Mesenchymal stem cell (in vitro differentiated cells and primary cell): ENCODE results near the gene ECI1.

Experiments used
- DNase-seq: peaks from one replicate; pipeline ENCODE4 v3.0.0-alpha.2; 2013
- H2AFZ ChIP-seq: one replicate; pipeline ENCODE4 v1.6.1; 2013; ENCODE audit warnings: low read depth, mild to moderate bottlenecking, control low read depth, inconsistent platforms, low read length, moderate library complexity
- H2AK5ac ChIP-seq: 2 replicates; pipeline ENCODE4 v1.6.1; 2013; ENCODE audit warnings: low read length, moderate library complexity, mild to moderate bottlenecking, inconsistent platforms; ENCODE audit not compliant: severe bottlenecking
- H2BK120ac ChIP-seq: one replicate; pipeline ENCODE4 v1.6.1; 2013; ENCODE audit warnings: low read depth, mild to moderate bottlenecking, inconsistent platforms, low read length, moderate library complexity
- H2BK12ac ChIP-seq, 2 experiments: one replicate each; pipeline ENCODE4 v1.6.1; 2013; ENCODE audit warnings: inconsistent platforms in 2 of 2, low read length in 2 of 2, mild to moderate bottlenecking in 2 of 2, moderate library complexity in 2 of 2, control low read depth in 1 of 2
- H2BK15ac ChIP-seq: one replicate; pipeline ENCODE4 v1.6.1; 2013; ENCODE audit warnings: mild to moderate bottlenecking, low read depth, inconsistent platforms; ENCODE audit not compliant: poor library complexity, severe bottlenecking
- H2BK5ac ChIP-seq: 2 replicates; pipeline ENCODE4 v1.6.1; 2013; ENCODE audit warnings: low read depth, mild to moderate bottlenecking, low read length, control low read depth, inconsistent platforms; ENCODE audit not compliant: poor library complexity, severe bottlenecking
- H3K14ac ChIP-seq, 2 experiments: one replicate each; pipeline ENCODE4 v1.6.1; 2013; ENCODE audit warnings: inconsistent platforms in 2 of 2, low read length in 2 of 2, control low read depth in 1 of 2, mild to moderate bottlenecking in 1 of 2, moderate library complexity in 1 of 2
- H3K18ac ChIP-seq, 2 experiments: one replicate each; pipeline ENCODE4 v1.6.1; 2013; ENCODE audit warnings: inconsistent platforms in 2 of 2, low read length in 2 of 2, control low read depth in 1 of 2, low read depth in 1 of 2, mild to moderate bottlenecking in 1 of 2
- H3K23ac ChIP-seq, 2 experiments: one replicate each; pipeline ENCODE4 v1.6.1; 2013; ENCODE audit warnings: inconsistent platforms in 2 of 2, low read length in 2 of 2, mild to moderate bottlenecking in 2 of 2, moderate library complexity in 2 of 2, control low read depth in 1 of 2
- H3K27ac ChIP-seq: 2 replicates; pipeline ENCODE4 v1.5.1; 2013; ENCODE audit warnings: mild to moderate bottlenecking, moderate library complexity, low read length, control low read depth, inconsistent platforms; ENCODE audit not compliant: poor library complexity, severe bottlenecking
- H3K27me3 ChIP-seq, 2 experiments: 2 replicates each; pipeline versions ENCODE4 v1.6.1 to v1.7.0; 2013; ENCODE audit warnings: low read length in 2 of 2, mild to moderate bottlenecking in 2 of 2, moderate library complexity in 2 of 2, control low read depth in 1 of 2, inconsistent platforms in 1 of 2; ENCODE audit not compliant: control insufficient read depth in 1 of 2, insufficient read depth in 1 of 2
- H3K36me3 ChIP-seq, 2 experiments: 2 replicates each; pipeline versions ENCODE4 v1.6.1 to v1.7.0; 2013; ENCODE audit warnings: low read length in 2 of 2, control low read depth in 1 of 2, inconsistent platforms in 1 of 2, low read depth in 1 of 2, mild to moderate bottlenecking in 1 of 2; ENCODE audit not compliant: insufficient read depth in 2 of 2, control insufficient read depth in 1 of 2
- H3K4ac ChIP-seq, 2 experiments: one replicate each; pipeline ENCODE4 v1.6.1; 2013; ENCODE audit warnings: inconsistent platforms in 2 of 2, low read length in 2 of 2, mild to moderate bottlenecking in 2 of 2, moderate library complexity in 2 of 2, control low read depth in 1 of 2, low read depth in 1 of 2
- H3K4me1 ChIP-seq: 2 replicates; pipeline ENCODE4 v1.6.1; 2013; ENCODE audit warnings: low read depth, low read length, control low read depth; ENCODE audit not compliant: control insufficient read depth, insufficient read depth
- H3K4me2 ChIP-seq: 2 replicates; pipeline ENCODE4 v1.6.1; 2013; ENCODE audit warnings: low read length, mild to moderate bottlenecking, inconsistent platforms; ENCODE audit not compliant: poor library complexity, severe bottlenecking
- H3K4me3 ChIP-seq, 2 experiments: 2 replicates each; pipeline versions ENCODE4 v1.5.1 to v1.7.0; 2013; ENCODE audit warnings: low read length in 2 of 2, mild to moderate bottlenecking in 2 of 2, control low read depth in 1 of 2, low read depth in 1 of 2; ENCODE audit not compliant: insufficient read depth in 1 of 2
- H3K79me1 ChIP-seq: replicated peaks from 2 replicates; pipeline ENCODE4 v1.6.1; 2013; ENCODE audit warnings: mild to moderate bottlenecking, control low read depth, low read length, inconsistent platforms; ENCODE audit not compliant: poor library complexity, severe bottlenecking
- H3K9ac ChIP-seq: 2 replicates; pipeline ENCODE4 v1.7.0; 2013; ENCODE audit warnings: mild to moderate bottlenecking, low read length, moderate library complexity
- H3K9me3 ChIP-seq: 2 replicates; pipeline ENCODE4 v1.7.0; 2013; ENCODE audit warnings: mild to moderate bottlenecking, low read length; ENCODE audit not compliant: control insufficient read depth
- H4K8ac ChIP-seq: one replicate; pipeline ENCODE4 v1.6.1; 2013; ENCODE audit warnings: inconsistent platforms, mild to moderate bottlenecking, low read length, moderate library complexity
- H4K91ac ChIP-seq: one replicate; pipeline ENCODE4 v1.6.1; 2013; ENCODE audit warnings: mild to moderate bottlenecking, low read length, inconsistent platforms
- WGBS: methylation state at CpG from one replicate; pipeline ENCODE4 v1.1.7; 2013; ENCODE audit warnings: mixed read lengths; 5-methylcytosine and 5-hydroxymethylcytosine counted together

Gene ECI1

GRCh38 chr16:2226918-2227317 lies 24.5 kb downstream of the ECI1 start:
- H3K9ac ChIP-seq, result no peak overlapping the region
- H3K18ac ChIP-seq, result no peak overlapping the region
- no peaks in the 10 kb centered on the region for H3K27me3 ChIP-seq
- H2BK15ac ChIP-seq, result no peak overlapping the region
- H2BK120ac ChIP-seq, result no peak overlapping the region
- no peak overlapping the region for H3K4me3 ChIP-seq
- H2BK12ac ChIP-seq, result no peak overlapping the region
- no peak overlapping the region for H4K8ac ChIP-seq
- no peak overlapping the region for H3K23ac ChIP-seq
- H3K27ac ChIP-seq, result no peak overlapping the region
- peaks cover 24% of the 10 kb centered on the region for H3K79me1 ChIP-seq
- no peak overlapping the region for H2AFZ ChIP-seq
- H3K4me1 ChIP-seq, result peaks cover 30% of the 10 kb centered on the region
- H3K4ac ChIP-seq, result no peak overlapping the region
- H3K4me2 ChIP-seq, result no peak overlapping the region
- H3K14ac ChIP-seq, result no peak overlapping the region
- no peak overlapping the region for H4K91ac ChIP-seq
- no peak overlapping the region for H2AK5ac ChIP-seq
- DNase-seq, result no peak
- no peaks in the 10 kb centered on the region for H3K9me3 ChIP-seq
- H3K36me3 ChIP-seq, result peaks cover 32 to 52% of the 10 kb centered on the region in 2 experiments
- H2BK5ac ChIP-seq, result no peak overlapping the region
- WGBS, result 95% methylated on average over 6 of the region's 6 CpGs

- H3K9ac ChIP-seq, result peak overlapping the region; percentile 23
- H4K8ac ChIP-seq, result no peak overlapping the region
- H3K27ac ChIP-seq, result no peak overlapping the region
- peak overlapping the region; percentile 16 for H2AK5ac ChIP-seq
- no peak overlapping the region for H3K4me2 ChIP-seq
- no peak for DNase-seq
- peaks cover 30% of the 10 kb centered on the region for H3K4me1 ChIP-seq
- H3K4ac ChIP-seq, result no peak overlapping the region
- peaks cover 26 to 46% of the 10 kb centered on the region in 2 experiments for H3K36me3 ChIP-seq
- peaks cover 24% of the 10 kb centered on the region for H3K79me1 ChIP-seq
- no peaks in the 10 kb centered on the region for H3K9me3 ChIP-seq
- no peak overlapping the region for H2BK5ac ChIP-seq
- no peak overlapping the region for H3K23ac ChIP-seq
- no peak overlapping the region for H2AFZ ChIP-seq
- WGBS, result 59% methylated on average over 7 of the region's 9 CpGs
- H2BK12ac ChIP-seq, result no peak overlapping the region
- no peak overlapping the region for H3K4me3 ChIP-seq
- peak overlapping the region in 1 of 2 experiments; percentile 13 for H3K14ac ChIP-seq
- H3K18ac ChIP-seq, result no peak overlapping the region
- H3K27me3 ChIP-seq, result no peaks in the 10 kb centered on the region
- no peak overlapping the region for H2BK120ac ChIP-seq
- no peak overlapping the region for H2BK15ac ChIP-seq
- peak overlapping the region; percentile 25 for H4K91ac ChIP-seq
Measured at GRCh38 chr16:2226245-2226793, 25.1 kb downstream of the ECI1 start.

GRCh38 chr16:2223942-2224486 lies 27.4 kb downstream of the ECI1 start:
- Histone ChIP-seq H3K27me3 (no peaks in the 10 kb centered on the region), H4K8ac (peak overlapping the region; percentile 85), H3K14ac (peak overlapping the region in 1 of 2 experiments; percentile 98), H2BK12ac (no peak overlapping the region), H3K18ac (peak overlapping the region; percentile 70 to 90), H3K4me1 (peaks cover 23% of the 10 kb centered on the region), H3K79me1 (peaks cover 12% of the 10 kb centered on the region), H2AK5ac (no peak overlapping the region), H3K4me3 (peak overlapping the region; percentile 89 to 93), H3K27ac (peak overlapping the region; percentile 74), H2BK120ac (peak overlapping the region; percentile 79), H3K36me3 (peaks cover 7 to 23% of the 10 kb centered on the region in 2 experiments), H4K91ac (peak overlapping the region; percentile 27), H3K4ac (peak overlapping the region; percentile 75 to 97), H2BK5ac (no peak overlapping the region), H2AFZ (peak overlapping the region; percentile 84), H3K9me3 (no peaks in the 10 kb centered on the region), H3K23ac (peak overlapping the region in 1 of 2 experiments; percentile 90), H3K4me2 (peak overlapping the region; percentile 64), H3K9ac (peak overlapping the region; percentile 95), H2BK15ac (no peak overlapping the region)
- DNase-seq, result peak; percentile 70
- WGBS, result 5% methylated on average over 20 of the region's 22 CpGs

GRCh38 chr16:2223221-2223941 lies 28.0 kb downstream of the ECI1 start, which contains the start of gene E4F1:
E4F1 (plus strand) TSS chr16:2223591; CDS start chr16:2223614, 23 bp downstream.
- H4K8ac ChIP-seq, result peak within 1 kb of the TSS; percentile 100
- H3K9ac ChIP-seq, result peak within 1 kb of the TSS; percentile 95
- DNase-seq, result peak; percentile 99
- H3K4me3 ChIP-seq, result peak within 1 kb of the TSS; percentile 89 to 93
- H3K9me3 ChIP-seq, result no peaks in the 10 kb centered on the region
- peak within 1 kb of the TSS; percentile 74 for H3K27ac ChIP-seq
- H3K27me3 ChIP-seq, result no peaks in the 10 kb centered on the region
- peak within 1 kb of the TSS in 1 of 2 experiments; percentile 98 for H3K14ac ChIP-seq
- peaks cover under 1 to 16% of the 10 kb centered on the region in 2 experiments for H3K36me3 ChIP-seq
- peak within 1 kb of the TSS; percentile 46 for H2BK5ac ChIP-seq
- H3K79me1 ChIP-seq, result peaks cover 6% of the 10 kb centered on the region
- peak within 1 kb of the TSS; percentile 84 for H2AFZ ChIP-seq
- H3K4me1 ChIP-seq, result peaks cover 23% of the 10 kb centered on the region
- H2BK15ac ChIP-seq, result peak within 1 kb of the TSS; percentile 94
- H3K23ac ChIP-seq, result peak within 1 kb of the TSS; percentile 46 to 90
- no peak within 1 kb of the TSS for H2AK5ac ChIP-seq
- H4K91ac ChIP-seq, result peak within 1 kb of the TSS; percentile 93
- peak within 1 kb of the TSS; percentile 71 for H3K4me2 ChIP-seq
- peak within 1 kb of the TSS; percentile 79 for H2BK120ac ChIP-seq
- H2BK12ac ChIP-seq, result peak within 1 kb of the TSS; percentile 96 to 98
- peak within 1 kb of the TSS; percentile 97 to 100 for H3K18ac ChIP-seq
- under 1% methylated on average over 66 of the region's 82 CpGs for WGBS
- peak within 1 kb of the TSS; percentile 97 for H3K4ac ChIP-seq
